DOHH2 (cell line): Measurements from ENCODE around the gene HSD17B11.

ENCODE experiments used
- H3F3A ChIP-seq: fragments of 200-600 bp; sonication (generic), shearing (Covaris generic); 2 replicates; pipeline ENCODE4 v1.6.0; 2016; ENCODE audit warnings: antibody characterized with exemption, mild to moderate bottlenecking; ENCODE audit not compliant: control insufficient read depth, insufficient read depth
- H3K27ac ChIP-seq: fragments of 200-600 bp; sonication (generic); 2 replicates; pipeline ENCODE4 v1.5.1; 2014; ENCODE audit warnings: low read depth, mild to moderate bottlenecking, low read length, moderate library complexity
- H3K27me3 ChIP-seq: fragments of 200-600 bp; sonication (generic); 2 replicates; pipeline ENCODE4 v1.6.1; 2014; ENCODE audit warnings: mild to moderate bottlenecking, low read length, mixed read lengths; ENCODE audit not compliant: control insufficient read depth
- H3K36me3 ChIP-seq: fragments of 200-600 bp; sonication (generic); 2 replicates; pipeline ENCODE4 v1.6.1; 2014; ENCODE audit warnings: mild to moderate bottlenecking, low read length, moderate library complexity, mixed read lengths; ENCODE audit not compliant: control insufficient read depth
- H3K4me1 ChIP-seq: fragments of 200-600 bp; sonication (generic); 2 replicates; pipeline ENCODE4 v1.6.1; 2014; ENCODE audit warnings: mild to moderate bottlenecking, low read length, mixed read lengths; ENCODE audit not compliant: control insufficient read depth
- H3K4me2 ChIP-seq: fragments of 200-600 bp; sonication (generic); 2 replicates; pipeline ENCODE4 v1.6.0; 2014; ENCODE audit warnings: mild to moderate bottlenecking, low read length, moderate library complexity
- H3K4me3 ChIP-seq: fragments of 200-600 bp; sonication (generic); 2 replicates; pipeline ENCODE4 v1.5.1; 2014; ENCODE audit warnings: mild to moderate bottlenecking, low read length, mixed read lengths
- H3K79me2 ChIP-seq: fragments of 200-600 bp; sonication (generic); 2 replicates; pipeline ENCODE4 v1.6.1; 2014; ENCODE audit warnings: mild to moderate bottlenecking, low read length, mixed read lengths; ENCODE audit not compliant: control insufficient read depth
- H3K9me2 ChIP-seq: fragments of 200-600 bp; sonication (generic); replicated peaks from 2 replicates; pipeline ENCODE4 v1.6.1; 2014; ENCODE audit warnings: mild to moderate bottlenecking, low read length, mixed read lengths; ENCODE audit not compliant: control insufficient read depth
- H3K9me3 ChIP-seq: fragments of 200-600 bp; sonication (generic); 2 replicates; pipeline ENCODE4 v1.6.1; 2014; ENCODE audit warnings: antibody characterized with exemption, low read length, mixed read lengths; ENCODE audit not compliant: control insufficient read depth, insufficient read depth
- H4K20me1 ChIP-seq: fragments of 200-600 bp; sonication (generic); 2 replicates; pipeline ENCODE4 v1.6.0; 2014; ENCODE audit warnings: low read depth, mild to moderate bottlenecking, antibody characterized with exemption, low read length, moderate library complexity; ENCODE audit not compliant: control insufficient read depth, insufficient read depth
- EZH2phosphoT487 ChIP-seq: fragments of 200-600 bp; sonication (generic); IDR thresholded peaks from 2 replicates; pipeline ENCODE4 v1.6.1; 2017; ENCODE audit warnings: borderline replicate concordance, mild to moderate bottlenecking, antibody characterized with exemption, low read length, moderate library complexity, mixed read lengths
- TF ChIP-seq, protein P1 (sequence below): fragments of 200-600 bp; sonication (generic); IDR thresholded peaks from one replicate; pipeline ENCODE4 v1.5.1; 2014; ENCODE audit warnings: antibody characterized with exemption, mild to moderate bottlenecking, low read depth, low read length; ENCODE audit not compliant: poor library complexity, severe bottlenecking

The HSD17B11 gene

DNA sequence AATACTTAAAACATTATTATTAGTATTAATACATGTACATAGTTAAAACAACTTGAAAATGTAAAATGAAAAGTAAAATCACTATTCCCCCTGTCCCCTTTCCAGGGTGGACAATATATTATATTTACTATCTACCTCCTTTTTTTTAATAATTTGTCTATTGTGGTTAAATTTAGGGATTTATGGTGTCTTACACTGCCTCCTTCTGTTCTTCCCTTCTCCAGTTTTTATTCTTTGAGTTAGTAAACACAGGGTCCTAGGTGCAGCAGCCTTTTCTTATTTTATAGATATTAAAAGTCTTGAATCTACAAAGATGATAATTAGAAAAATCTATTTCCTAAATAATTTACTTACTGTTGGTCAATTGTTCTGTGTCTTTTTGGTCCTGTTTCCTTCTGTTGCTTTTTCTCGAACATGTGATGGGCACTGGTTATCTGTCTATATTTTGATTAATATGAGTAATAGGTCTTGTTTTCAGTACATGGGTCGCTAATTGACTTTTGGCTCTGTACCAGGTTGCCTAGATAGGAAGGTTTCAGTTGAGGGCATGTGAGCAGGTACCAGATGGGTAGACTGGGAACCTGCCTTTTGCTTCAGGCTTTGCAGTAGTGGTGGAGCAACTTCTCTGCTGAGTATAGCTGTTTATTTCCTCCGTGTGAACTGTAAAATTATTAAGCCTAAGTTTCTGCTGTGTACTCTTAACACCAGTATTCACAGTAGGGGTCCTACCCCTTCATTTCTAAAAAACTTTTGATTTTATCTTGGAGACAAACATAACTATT is 32.5 kb upstream of the HSD17B11 start:
- Histone ChIP-seq H3K79me2 (peaks cover 71% of the 10 kb centered on the region), H3K4me1 (peaks cover 26% of the 10 kb centered on the region), H4K20me1 (peaks cover 2% of the 10 kb centered on the region; the same call in 1 of the 2 replicates), H3K36me3 (no peaks in the 10 kb centered on the region), H3K9me3 (no peaks in the 10 kb centered on the region), H3K4me2 (peak overlapping the region; percentile 78), H3K9me2 (no peaks in the 10 kb centered on the region), H3K27ac (no peak overlapping the region), H3K27me3 (no peaks in the 10 kb centered on the region), H3F3A (no peaks in the 10 kb centered on the region), H3K4me3 (peak overlapping the region; percentile 84)
- TF ChIP-seq, protein P1, sequence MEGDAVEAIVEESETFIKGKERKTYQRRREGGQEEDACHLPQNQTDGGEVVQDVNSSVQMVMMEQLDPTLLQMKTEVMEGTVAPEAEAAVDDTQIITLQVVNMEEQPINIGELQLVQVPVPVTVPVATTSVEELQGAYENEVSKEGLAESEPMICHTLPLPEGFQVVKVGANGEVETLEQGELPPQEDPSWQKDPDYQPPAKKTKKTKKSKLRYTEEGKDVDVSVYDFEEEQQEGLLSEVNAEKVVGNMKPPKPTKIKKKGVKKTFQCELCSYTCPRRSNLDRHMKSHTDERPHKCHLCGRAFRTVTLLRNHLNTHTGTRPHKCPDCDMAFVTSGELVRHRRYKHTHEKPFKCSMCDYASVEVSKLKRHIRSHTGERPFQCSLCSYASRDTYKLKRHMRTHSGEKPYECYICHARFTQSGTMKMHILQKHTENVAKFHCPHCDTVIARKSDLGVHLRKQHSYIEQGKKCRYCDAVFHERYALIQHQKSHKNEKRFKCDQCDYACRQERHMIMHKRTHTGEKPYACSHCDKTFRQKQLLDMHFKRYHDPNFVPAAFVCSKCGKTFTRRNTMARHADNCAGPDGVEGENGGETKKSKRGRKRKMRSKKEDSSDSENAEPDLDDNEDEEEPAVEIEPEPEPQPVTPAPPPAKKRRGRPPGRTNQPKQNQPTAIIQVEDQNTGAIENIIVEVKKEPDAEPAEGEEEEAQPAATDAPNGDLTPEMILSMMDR = no peak
- no peak for TF ChIP-seq EZH2phosphoT487

DNA sequence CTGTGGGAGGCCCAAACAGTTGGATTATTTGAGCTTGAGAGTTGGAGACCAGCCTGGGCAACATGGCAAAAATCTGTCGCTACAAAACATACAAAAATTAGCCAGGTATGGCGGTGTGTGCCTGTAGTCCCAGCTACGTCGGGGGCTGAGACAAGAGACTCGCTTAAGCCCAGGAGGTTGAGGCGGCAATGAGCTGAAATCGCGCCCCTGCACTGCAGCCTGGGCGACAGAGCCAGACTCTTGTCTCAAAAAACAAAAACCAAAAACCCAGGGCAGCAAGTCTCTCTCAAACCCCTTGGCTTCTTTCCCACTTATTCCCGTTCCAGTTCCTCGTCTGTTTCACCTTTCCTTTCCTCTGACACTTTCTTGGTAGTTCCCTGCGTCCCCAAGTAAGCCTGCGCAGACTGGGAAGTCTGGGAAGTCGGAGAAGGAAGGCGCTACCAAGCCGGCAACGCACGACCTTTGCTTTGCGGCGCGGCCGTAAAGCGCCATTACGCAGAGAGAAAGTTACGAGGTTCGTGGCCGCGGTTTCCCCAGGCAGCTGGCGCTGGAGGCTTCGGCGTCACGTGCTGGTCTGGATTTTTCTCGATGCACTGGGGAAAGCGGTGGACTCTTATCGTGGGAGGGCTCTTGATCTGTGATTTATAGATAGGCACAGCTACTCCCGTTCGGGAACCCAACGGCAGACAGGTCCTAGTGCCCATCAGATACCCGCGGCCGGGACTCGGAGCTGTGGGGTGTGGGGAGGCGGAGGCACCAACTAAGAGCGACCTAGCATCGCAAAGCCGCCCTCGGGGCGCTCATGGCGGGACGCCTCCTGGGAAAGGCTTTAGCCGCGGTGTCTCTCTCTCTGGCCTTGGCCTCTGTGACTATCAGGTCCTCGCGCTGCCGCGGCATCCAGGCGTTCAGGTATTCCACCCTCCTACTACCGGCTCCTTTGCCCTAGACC is 31.4 kb upstream of the HSD17B11 start, which contains the start of gene NUDT9:
NUDT9 (plus strand) TSS at position 470 of the 949 bp plus-strand sequence; CDS start at position 803, 333 bp downstream.
- no peaks in the 10 kb centered on the region for H3K9me3 ChIP-seq
- peak within 1 kb of the TSS; percentile 84 for H3K4me3 ChIP-seq
- TF ChIP-seq, protein P1 = peak; percentile 13
- no peak for TF ChIP-seq EZH2phosphoT487
- H4K20me1 ChIP-seq = peaks cover 2% of the 10 kb centered on the region; the same call in 1 of the 2 replicates
- H3F3A ChIP-seq = no peaks in the 10 kb centered on the region
- peaks cover 26% of the 10 kb centered on the region for H3K4me1 ChIP-seq
- H3K9me2 ChIP-seq = no peaks in the 10 kb centered on the region
- H3K4me2 ChIP-seq = peak within 1 kb of the TSS; percentile 78
- no peaks in the 10 kb centered on the region for H3K36me3 ChIP-seq
- H3K79me2 ChIP-seq = peaks cover 59% of the 10 kb centered on the region
- no peaks in the 10 kb centered on the region for H3K27me3 ChIP-seq
- H3K27ac ChIP-seq = peak within 1 kb of the TSS; percentile 66

DNA sequence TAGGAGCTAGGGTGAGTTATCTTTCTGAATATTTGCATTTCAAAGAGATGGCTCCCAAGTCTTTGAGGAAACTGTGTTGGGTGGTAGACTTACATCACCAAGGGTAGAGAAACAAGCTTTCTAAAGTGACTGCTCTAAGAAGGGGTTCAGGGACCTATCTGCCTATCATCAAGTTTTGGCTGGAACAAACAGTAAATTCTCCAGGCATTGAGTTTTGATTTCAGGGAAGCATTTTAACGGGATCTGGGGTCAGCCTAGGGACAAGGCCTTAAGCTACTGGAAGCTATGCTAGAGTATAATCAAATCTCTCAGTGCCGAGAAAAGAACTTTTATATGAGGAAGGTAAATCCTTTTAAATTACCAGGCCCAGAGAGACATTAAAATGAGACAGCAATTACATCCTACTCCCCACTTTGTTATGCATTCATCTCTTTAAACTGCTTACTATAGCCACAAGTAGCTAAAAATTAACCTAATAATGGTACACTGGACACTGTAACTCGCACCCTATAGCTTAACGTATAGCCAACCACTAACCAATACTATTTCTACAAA is 29.4 kb upstream of the HSD17B11 start:
- no peak overlapping the region for H3K27ac ChIP-seq
- H3K9me3 ChIP-seq = no peaks in the 10 kb centered on the region
- H3K27me3 ChIP-seq = no peaks in the 10 kb centered on the region
- no peaks in the 10 kb centered on the region for H3F3A ChIP-seq
- TF ChIP-seq, protein P1 = no peak
- TF ChIP-seq EZH2phosphoT487 = no peak
- no peak overlapping the region for H3K4me3 ChIP-seq
- no peaks in the 10 kb centered on the region for H3K9me2 ChIP-seq
- H3K36me3 ChIP-seq = no peaks in the 10 kb centered on the region
- H3K79me2 ChIP-seq = peaks cover 39% of the 10 kb centered on the region
- peaks cover 26% of the 10 kb centered on the region for H3K4me1 ChIP-seq
- peaks cover 2% of the 10 kb centered on the region; the same call in 1 of the 2 replicates for H4K20me1 ChIP-seq
- H3K4me2 ChIP-seq = no peak overlapping the region
